Glomerular endothelial cell (primary cell): ENCODE data around the gene OTOP1. TPM values are rescaled to one million over a fixed set of nuclear protein-coding genes. Genes with fewer than 3 reads are reported as not detected.
"Not testable (repeated sequence)": the region's sequence is repeated elsewhere in the genome, so short reads cannot be mapped to it uniquely, and the experiment has no call there.

Experiments used
- DNase-seq: peaks from one replicate; pipeline ENCODE4 v3.0.0-alpha.2; 2011; ENCODE audit warnings: low read depth, low spot score; ENCODE audit errors: extremely low read depth
- total RNA-seq: library from RNA; depleted of rRNA; stranded (reverse); fragments of >200 nt; gene quantifications from 2 replicates; pipeline ENCODE4 v1.2.3, GENCODE V29; 2015

The OTOP1 gene
- total RNA-seq, 1 donor from 2014 or later: not detected

GRCh38 chr4:4239551-4239950 lies 12.8 kb upstream of the OTOP1 start:
- not testable (repeated sequence) for DNase-seq

GRCh38 chr4:4233610-4234009 lies 6.9 kb upstream of the OTOP1 start:
- DNase-seq: no peak

GRCh38 chr4:4228356-4228668 lies 1.6 kb upstream of the OTOP1 start:
- no peak for DNase-seq

- DNase-seq: no peak
These were observed 1.0 kb upstream of the OTOP1 start for GRCh38 chr4:4227510-4228355.

GRCh38 chr4:4225915-4226605 lies 669 bp downstream of the OTOP1 start:
- no peak for DNase-seq

GRCh38 chr4:4217113-4217512 lies 9.6 kb downstream of the OTOP1 start:
- DNase-seq: no peak

- no peak for DNase-seq
These were observed 10.1 kb downstream of the OTOP1 start for GRCh38 chr4:4216648-4217047.

- DNase-seq: not testable (repeated sequence)
These were observed 13.1 kb downstream of the OTOP1 start for GRCh38 chr4:4213674-4214073.

- no peak for DNase-seq
These were observed 20.5 kb downstream of the OTOP1 start for GRCh38 chr4:4206204-4206603.

GRCh38 chr4:4204401-4204745 lies 22.4 kb downstream of the OTOP1 start:
- DNase-seq: no peak

GRCh38 chr4:4203688-4204400 lies 22.9 kb downstream of the OTOP1 start:
- no peak for DNase-seq

- DNase-seq: no peak
These were observed 24.2 kb downstream of the OTOP1 start for GRCh38 chr4:4202510-4202909.

- no peak for DNase-seq
These were observed 26.1 kb downstream of the OTOP1 start for GRCh38 chr4:4200624-4201023.

GRCh38 chr4:4195354-4195753 lies 31.4 kb downstream of the OTOP1 start:
- no peak for DNase-seq

- not testable (repeated sequence) for DNase-seq
These were observed 38.2 kb downstream of the OTOP1 start for GRCh38 chr4:4188557-4188956.

GRCh38 chr4:4185528-4185927 lies 41.2 kb downstream of the OTOP1 start:
- no peak for DNase-seq

- DNase-seq: no peak
These were observed 43.7 kb downstream of the OTOP1 start for GRCh38 chr4:4182835-4183568.

GRCh38 chr4:4170596-4171150 lies 56.1 kb downstream of the OTOP1 start:
- no peak for DNase-seq

- not testable (repeated sequence) for DNase-seq
These were observed 58.5 kb downstream of the OTOP1 start for GRCh38 chr4:4167981-4168780.

- DNase-seq: not testable (repeated sequence)
These were observed 59.7 kb downstream of the OTOP1 start for GRCh38 chr4:4166986-4167385.
